Measurements from ENCODE around the gene TPK1. TPM values are rescaled to one million over a fixed set of nuclear protein-coding genes. Genes with fewer than 3 reads are reported as not detected.
"Not testable (repeated sequence)": the region's sequence is repeated elsewhere in the genome, so short reads cannot be mapped to it uniquely, and the experiment has no call there.

Gene TPK1
- total RNA-seq, 1 donor = 3.9 TPM

DNA sequence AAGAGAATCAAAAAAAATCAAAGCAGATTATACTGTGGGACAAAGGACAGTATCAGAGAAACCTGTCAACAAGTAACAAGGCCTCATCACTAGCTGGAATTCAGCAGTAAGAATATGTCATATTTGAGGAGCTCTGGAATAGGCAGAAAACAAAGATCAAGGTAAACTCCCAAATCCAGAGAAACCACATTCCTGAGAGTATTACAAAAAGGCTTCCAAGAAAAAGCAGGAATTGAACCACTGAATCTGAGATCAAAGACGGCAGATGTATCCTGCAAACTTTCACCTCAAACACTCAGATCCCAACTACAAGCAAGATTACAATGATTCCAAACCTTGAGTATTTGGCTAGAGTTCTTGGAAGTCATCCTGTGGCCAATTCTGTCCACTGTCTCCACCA is 16.3 kb downstream of the TPK1 start:
- TF ChIP-seq, protein P1, sequence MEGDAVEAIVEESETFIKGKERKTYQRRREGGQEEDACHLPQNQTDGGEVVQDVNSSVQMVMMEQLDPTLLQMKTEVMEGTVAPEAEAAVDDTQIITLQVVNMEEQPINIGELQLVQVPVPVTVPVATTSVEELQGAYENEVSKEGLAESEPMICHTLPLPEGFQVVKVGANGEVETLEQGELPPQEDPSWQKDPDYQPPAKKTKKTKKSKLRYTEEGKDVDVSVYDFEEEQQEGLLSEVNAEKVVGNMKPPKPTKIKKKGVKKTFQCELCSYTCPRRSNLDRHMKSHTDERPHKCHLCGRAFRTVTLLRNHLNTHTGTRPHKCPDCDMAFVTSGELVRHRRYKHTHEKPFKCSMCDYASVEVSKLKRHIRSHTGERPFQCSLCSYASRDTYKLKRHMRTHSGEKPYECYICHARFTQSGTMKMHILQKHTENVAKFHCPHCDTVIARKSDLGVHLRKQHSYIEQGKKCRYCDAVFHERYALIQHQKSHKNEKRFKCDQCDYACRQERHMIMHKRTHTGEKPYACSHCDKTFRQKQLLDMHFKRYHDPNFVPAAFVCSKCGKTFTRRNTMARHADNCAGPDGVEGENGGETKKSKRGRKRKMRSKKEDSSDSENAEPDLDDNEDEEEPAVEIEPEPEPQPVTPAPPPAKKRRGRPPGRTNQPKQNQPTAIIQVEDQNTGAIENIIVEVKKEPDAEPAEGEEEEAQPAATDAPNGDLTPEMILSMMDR (IDR thresholded peaks at IDR 0.05; ENCODE audit: insufficient read depth, low read depth, low read length) = no peak
- no peak for DNase-seq (ENCODE audit: low read depth)
- no peak overlapping the region for H3K4me3 ChIP-seq (ENCODE audit: low read depth, low read length)

- TF ChIP-seq, protein P1 (IDR thresholded peaks at IDR 0.05; ENCODE audit: insufficient read depth, low read depth, low read length) = no peak
- no peak overlapping the region for H3K4me3 ChIP-seq (ENCODE audit: low read depth, low read length)
- no peak for DNase-seq (ENCODE audit: low read depth)
Observed at GRCh38 chr7:144818511-144818910, 17.3 kb downstream of the TPK1 start.

GRCh38 chr7:144817001-144817400 is 18.9 kb downstream of the TPK1 start:
- TF ChIP-seq, protein P1 (IDR thresholded peaks at IDR 0.05; ENCODE audit: insufficient read depth, low read depth, low read length) = no peak
- DNase-seq (ENCODE audit: low read depth) = no peak
- no peak overlapping the region for H3K4me3 ChIP-seq (ENCODE audit: low read depth, low read length)

- TF ChIP-seq, protein P1 (IDR thresholded peaks at IDR 0.05; ENCODE audit: insufficient read depth, low read depth, low read length) = no peak
- H3K4me3 ChIP-seq (ENCODE audit: low read depth, low read length) = no peak overlapping the region
- no peak for DNase-seq (ENCODE audit: low read depth)
Observed at GRCh38 chr7:144814299-144814698, 21.6 kb downstream of the TPK1 start.

GRCh38 chr7:144812379-144813283 is 23.2 kb downstream of the TPK1 start:
- H3K4me3 ChIP-seq (ENCODE audit: low read depth, low read length) = no peak overlapping the region
- no peak for DNase-seq (ENCODE audit: low read depth)
- TF ChIP-seq, protein P1 (IDR thresholded peaks at IDR 0.05; ENCODE audit: insufficient read depth, low read depth, low read length) = no peak

- H3K4me3 ChIP-seq (ENCODE audit: low read depth, low read length) = no peak overlapping the region
- TF ChIP-seq, protein P1 (IDR thresholded peaks at IDR 0.05; ENCODE audit: insufficient read depth, low read depth, low read length) = no peak
- DNase-seq (ENCODE audit: low read depth) = no peak
Observed at GRCh38 chr7:144805627-144806239, 30.1 kb downstream of the TPK1 start.

- H3K4me3 ChIP-seq (ENCODE audit: low read depth, low read length); DNase-seq (ENCODE audit: low read depth): not testable (repeated sequence)
Observed at GRCh38 chr7:144800678-144801436, 35.0 kb downstream of the TPK1 start.
